HEK293T (cell line): Measurements from ENCODE around the gene TTLL3.

ENCODE experiments used
- CTCF ChIA-PET: fragments of 350-600 bp; formaldehyde crosslinking; extraction: SDS; loops from one replicate; lab custom pipeline; 2021; ENCODE audit warnings: antibody characterized with exemption, inconsistent platforms; lab: Yijun Ruan, JAX
- POLR2A ChIA-PET: fragments of 350-600 bp; formaldehyde crosslinking; extraction: SDS; loops from one replicate; lab custom pipeline; 2020; ENCODE audit warnings: antibody characterized with exemption, inconsistent platforms; lab: Yijun Ruan, JAX
- DNase-seq: peaks from one replicate; pipeline ENCODE4 v3.0.0; 2012; ENCODE audit warnings: mixed read lengths; ENCODE audit errors: extremely low spot score
- ARNT ChIP-seq: fragments of 450-650 bp; IDR thresholded peaks from 2 replicates; pipeline ENCODE4 v1.6.1; 2017; ENCODE audit warnings: mild to moderate bottlenecking
- BHLHE40 ChIP-seq: fragments of 450-650 bp; IDR thresholded peaks from 2 replicates; pipeline ENCODE4 v1.6.1; 2016; ENCODE audit warnings: mild to moderate bottlenecking, moderate library complexity, borderline replicate concordance
- CTBP1 ChIP-seq: fragments of 450-650 bp; IDR thresholded peaks from 2 replicates; pipeline ENCODE4 v1.6.1; 2016; ENCODE audit warnings: borderline replicate concordance
- ELF4 ChIP-seq: fragments of 450-650 bp; IDR thresholded peaks from 2 replicates; pipeline ENCODE4 v1.6.1; 2017; ENCODE audit warnings: antibody characterized with exemption
- FOXA1 ChIP-seq: fragments of 450-650 bp; IDR thresholded peaks from 2 replicates; pipeline ENCODE4 v1.6.1; 2016; ENCODE audit warnings: mild to moderate bottlenecking
- FOXK2 ChIP-seq: fragments of 450-650 bp; IDR thresholded peaks from 2 replicates; pipeline ENCODE4 v1.6.1; 2016; ENCODE audit warnings: mild to moderate bottlenecking
- FOXM1 ChIP-seq: fragments of 450-650 bp; IDR thresholded peaks from 2 replicates; pipeline ENCODE4 v1.6.1; 2017; ENCODE audit warnings: mild to moderate bottlenecking, borderline replicate concordance
- HDGF ChIP-seq: fragments of 450-650 bp; IDR thresholded peaks from 2 replicates; pipeline ENCODE4 v1.6.1; 2017; ENCODE audit warnings: antibody characterized with exemption, borderline replicate concordance
- L3MBTL2 ChIP-seq: fragments of 450-650 bp; conservative IDR thresholded peaks from 2 replicates; pipeline ENCODE4 v1.6.1; 2016; ENCODE audit warnings: mild to moderate bottlenecking
- LEF1 ChIP-seq: fragments of 450-650 bp; IDR thresholded peaks from 2 replicates; pipeline ENCODE4 v1.6.1; 2017; ENCODE audit warnings: mild to moderate bottlenecking, borderline replicate concordance
- NFRKB ChIP-seq: fragments of 450-650 bp; IDR thresholded peaks from 2 replicates; pipeline ENCODE4 v1.6.1; 2016; ENCODE audit warnings: mild to moderate bottlenecking, moderate library complexity
- PKNOX1 ChIP-seq: fragments of 450-650 bp; IDR thresholded peaks from 2 replicates; pipeline ENCODE4 v1.6.1; 2016
- SP1 ChIP-seq: fragments of 450-650 bp; IDR thresholded peaks from 2 replicates; pipeline ENCODE4 v1.6.1; 2017
- SUZ12 ChIP-seq: fragments of 450-650 bp; IDR thresholded peaks from 2 replicates; pipeline ENCODE4 v1.6.1; 2016; ENCODE audit warnings: mild to moderate bottlenecking
- TARDBP ChIP-seq: fragments of 450-650 bp; IDR thresholded peaks from 2 replicates; pipeline ENCODE4 v1.6.1; 2016
- ZNF384 ChIP-seq: fragments of 450-650 bp; IDR thresholded peaks from 2 replicates; pipeline ENCODE4 v1.6.1; 2016

Gene TTLL3

DNA sequence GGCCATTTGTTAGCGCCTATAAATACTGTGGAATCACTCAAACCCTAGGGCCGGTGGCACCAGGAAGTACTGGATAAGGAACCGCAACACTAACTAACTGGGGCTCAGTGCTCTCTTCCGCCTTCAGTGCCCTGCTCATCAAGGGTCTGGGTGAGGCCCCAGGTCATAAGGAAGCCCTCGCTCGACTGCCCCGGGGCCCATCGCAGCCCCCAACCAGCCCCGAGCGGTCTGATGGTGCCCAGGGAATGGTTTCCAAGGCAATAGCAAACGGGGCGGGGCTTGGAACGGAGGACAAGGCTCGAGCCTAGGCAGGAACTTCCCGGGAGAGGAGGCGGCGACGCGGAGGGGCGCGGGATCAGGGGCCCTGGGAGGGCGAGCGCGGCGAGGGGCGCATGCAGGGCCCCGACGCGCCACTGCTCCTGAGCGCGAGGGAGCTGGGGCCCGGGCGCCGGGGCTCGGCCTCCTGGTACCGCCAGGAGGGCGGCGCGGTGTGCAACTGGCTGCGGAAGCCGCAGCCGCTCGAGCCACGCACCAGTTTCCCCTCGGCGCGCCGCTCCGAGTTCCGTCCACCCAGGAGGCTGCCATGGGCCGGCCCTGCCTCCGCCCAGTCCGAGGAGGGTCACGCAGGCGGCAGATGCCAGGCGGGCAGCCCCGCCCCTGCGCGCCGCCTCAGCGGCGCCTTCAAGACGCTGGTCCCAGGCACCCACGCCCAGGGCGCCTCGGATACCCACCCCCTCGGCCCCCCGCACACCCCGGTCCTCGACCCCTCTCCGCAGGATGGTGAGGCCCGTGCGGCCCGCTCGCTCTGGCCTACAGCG, at the start of gene TTLL3:
TSS of gene TTLL3 (plus strand) at position 648 of the 818 bp plus-strand sequence. CDS start 400 bp downstream, outside the sequence.
- DNase-seq, result no peak
- ChIA-PET CTCF (no interaction called here), POLR2A (no interaction called here)
- TF ChIP-seq ELF4 (no peak), ZNF384 (no peak), PKNOX1 (no peak), FOXK2 (no peak), SP1 (no peak), FOXM1 (no peak), L3MBTL2 (no peak), LEF1 (no peak), ARNT (no peak), FOXA1 (no peak), TARDBP (no peak), HDGF (no peak), BHLHE40 (no peak), CTBP1 (no peak), NFRKB (no peak), SUZ12 (no peak)

DNA sequence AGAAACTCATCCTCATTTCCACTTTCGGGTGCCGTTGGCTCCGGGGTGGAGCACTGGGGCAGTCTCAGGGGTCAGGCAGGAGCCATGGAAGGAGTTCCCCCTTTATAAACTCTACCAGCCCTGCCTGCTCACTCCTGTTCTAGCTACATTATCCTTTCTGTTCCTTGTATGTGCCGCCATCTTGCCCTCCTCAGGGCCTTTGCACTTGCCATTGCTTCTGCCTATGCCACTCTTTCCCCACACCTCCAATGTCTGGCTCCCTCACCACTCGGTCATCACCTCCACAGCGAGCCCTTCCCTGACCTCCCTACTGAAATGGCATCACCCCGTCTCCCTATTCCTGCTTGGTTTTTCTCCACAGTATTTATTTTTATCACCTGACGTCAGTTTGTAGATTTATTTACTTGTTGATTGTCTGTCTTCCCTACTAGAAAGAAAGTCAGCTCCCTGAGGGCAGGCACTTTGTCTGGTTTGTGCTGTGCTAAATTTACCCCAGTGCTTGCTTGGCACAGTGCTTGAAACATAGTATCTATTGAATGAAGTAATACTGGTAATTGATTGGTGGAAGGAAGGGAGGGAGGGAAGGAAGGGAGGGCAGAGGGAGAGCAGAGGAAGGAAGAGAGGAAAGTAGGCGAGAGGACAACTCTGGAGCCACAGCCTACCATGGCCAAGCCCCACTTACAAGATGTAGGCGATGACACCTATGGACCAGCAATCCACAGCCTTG, 49.1 kb upstream of the TTLL3 start:
- POLR2A ChIA-PET, result interaction anchor here (0.8 to 1.6 kb wide), 3 partner anchors 8 to 30 kb away, joined by 3 to 5 read pairs (median 4); partner anchors contain the start of genes BRPF1 and OGG1

DNA sequence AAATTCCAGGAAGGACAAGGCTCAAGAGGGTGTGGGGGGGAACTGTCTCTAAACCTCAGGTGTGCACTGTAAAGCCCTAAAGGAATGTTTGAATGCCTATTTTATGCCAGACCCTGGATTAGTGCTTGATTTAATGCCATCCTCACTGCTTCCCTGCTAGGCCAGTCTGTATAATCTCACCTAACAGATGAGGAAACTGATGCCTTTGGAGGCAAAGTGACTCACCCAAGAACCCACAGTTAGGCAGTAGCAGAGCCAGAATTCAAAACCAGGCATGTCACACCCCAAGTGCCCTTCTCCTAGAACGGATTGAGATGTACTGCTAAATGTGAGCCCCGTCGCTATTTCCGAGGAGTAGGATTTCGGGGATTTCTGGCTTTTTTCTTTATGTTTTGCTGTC, 48.1 kb upstream of the TTLL3 start:
- no peak for DNase-seq
- TF ChIP-seq TARDBP (no peak), PKNOX1 (no peak), SP1 (no peak), L3MBTL2 (no peak), SUZ12 (no peak), FOXM1 (no peak)
- ChIA-PET POLR2A (no interaction called here), CTCF (no interaction called here)

More for the DNA sequence above, 49.1 kb upstream of the TTLL3 start:
- CTCF ChIA-PET, result no interaction called here
- TF ChIP-seq SP1 (no peak), L3MBTL2 (no peak), ELF4 (no peak), SUZ12 (no peak), CTBP1 (no peak), HDGF (no peak), ZNF384 (no peak), BHLHE40 (no peak), TARDBP (no peak), PKNOX1 (no peak), FOXK2 (no peak), LEF1 (no peak), FOXA1 (no peak), FOXM1 (no peak), ARNT (no peak), NFRKB (no peak)
- DNase-seq, result no peak

DNA sequence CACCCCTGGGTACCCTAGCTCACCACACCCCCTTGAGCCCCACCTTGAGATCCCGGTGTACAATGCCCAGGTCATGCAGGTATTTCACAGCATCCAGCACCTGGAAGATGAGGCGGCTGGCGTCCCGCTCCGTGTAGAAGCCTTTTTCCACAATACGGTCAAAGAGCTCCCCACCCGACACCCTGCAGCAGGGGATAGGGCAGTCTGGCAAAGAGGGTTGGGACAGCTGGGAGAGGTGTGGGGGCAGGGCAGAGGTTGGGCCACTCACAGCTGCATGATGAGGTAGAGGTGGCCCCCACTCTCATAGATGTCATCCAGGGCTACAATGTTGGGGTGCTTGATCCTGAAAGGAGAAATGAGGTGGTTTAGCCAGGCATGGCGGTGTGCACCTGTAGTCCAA, 47.2 kb upstream of the TTLL3 start:
- ChIA-PET CTCF (no interaction called here), POLR2A (interaction anchor here (0.6 kb wide), 1 partner anchor 36 kb away, joined by 3 read pairs; no protein-coding TSS in a partner anchor)
- TF ChIP-seq LEF1, result no peak
- no peak for DNase-seq

DNA sequence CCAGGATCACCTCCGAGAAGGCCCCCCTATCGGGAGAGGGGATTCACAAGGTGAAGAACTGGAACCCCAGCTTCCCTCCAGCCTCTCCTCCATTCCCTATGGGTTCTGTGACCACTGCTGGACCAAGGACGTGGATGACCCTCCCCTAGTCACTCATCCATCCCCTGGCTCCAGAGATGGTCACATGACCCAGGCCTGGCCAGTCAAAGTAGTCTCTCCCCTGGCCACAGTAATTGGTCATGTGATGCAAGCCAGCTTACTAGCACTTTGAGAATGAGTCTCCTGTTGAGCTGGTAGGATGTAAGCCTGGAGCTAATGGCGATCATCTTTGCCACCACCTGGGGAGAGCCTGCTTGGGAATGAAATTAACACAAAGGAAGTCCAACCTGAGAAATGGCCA, 44.2 kb upstream of the TTLL3 start:
- DNase-seq, result peak; percentile 31
- ChIA-PET CTCF (no interaction called here), POLR2A (no interaction called here)
- TF ChIP-seq SP1 (no peak), HDGF (no peak), CTBP1 (no peak), BHLHE40 (no peak), NFRKB (no peak), L3MBTL2 (no peak)

GRCh38 chr3:9767418-9767817, 42.6 kb upstream of the TTLL3 start:
- CTCF ChIA-PET, result no interaction called here
- TF ChIP-seq SUZ12 (no peak), ARNT (no peak), CTBP1 (no peak), NFRKB (no peak), ZNF384 (no peak), L3MBTL2 (no peak), ELF4 (no peak), FOXK2 (no peak), PKNOX1 (no peak)
- no peak for DNase-seq
- POLR2A ChIA-PET, result no interaction called here
